HG03175 (cell line): ENCODE measurements around the gene CUZD1.
"Not testable (repeated sequence)": the region's sequence is repeated elsewhere in the genome, so short reads cannot be mapped to it uniquely, and the experiment has no call there.

Experiments
- ATAC-seq: cut with Tn5 transposase; IDR thresholded peaks from one replicate; pipeline ENCODE4 v1.9.1; 2021; ENCODE audit warnings: mild to moderate bottlenecking, moderate library complexity; ENCODE audit not compliant: unreplicated experiment

The CUZD1 gene, protein sequence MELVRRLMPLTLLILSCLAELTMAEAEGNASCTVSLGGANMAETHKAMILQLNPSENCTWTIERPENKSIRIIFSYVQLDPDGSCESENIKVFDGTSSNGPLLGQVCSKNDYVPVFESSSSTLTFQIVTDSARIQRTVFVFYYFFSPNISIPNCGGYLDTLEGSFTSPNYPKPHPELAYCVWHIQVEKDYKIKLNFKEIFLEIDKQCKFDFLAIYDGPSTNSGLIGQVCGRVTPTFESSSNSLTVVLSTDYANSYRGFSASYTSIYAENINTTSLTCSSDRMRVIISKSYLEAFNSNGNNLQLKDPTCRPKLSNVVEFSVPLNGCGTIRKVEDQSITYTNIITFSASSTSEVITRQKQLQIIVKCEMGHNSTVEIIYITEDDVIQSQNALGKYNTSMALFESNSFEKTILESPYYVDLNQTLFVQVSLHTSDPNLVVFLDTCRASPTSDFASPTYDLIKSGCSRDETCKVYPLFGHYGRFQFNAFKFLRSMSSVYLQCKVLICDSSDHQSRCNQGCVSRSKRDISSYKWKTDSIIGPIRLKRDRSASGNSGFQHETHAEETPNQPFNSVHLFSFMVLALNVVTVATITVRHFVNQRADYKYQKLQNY

DNA sequence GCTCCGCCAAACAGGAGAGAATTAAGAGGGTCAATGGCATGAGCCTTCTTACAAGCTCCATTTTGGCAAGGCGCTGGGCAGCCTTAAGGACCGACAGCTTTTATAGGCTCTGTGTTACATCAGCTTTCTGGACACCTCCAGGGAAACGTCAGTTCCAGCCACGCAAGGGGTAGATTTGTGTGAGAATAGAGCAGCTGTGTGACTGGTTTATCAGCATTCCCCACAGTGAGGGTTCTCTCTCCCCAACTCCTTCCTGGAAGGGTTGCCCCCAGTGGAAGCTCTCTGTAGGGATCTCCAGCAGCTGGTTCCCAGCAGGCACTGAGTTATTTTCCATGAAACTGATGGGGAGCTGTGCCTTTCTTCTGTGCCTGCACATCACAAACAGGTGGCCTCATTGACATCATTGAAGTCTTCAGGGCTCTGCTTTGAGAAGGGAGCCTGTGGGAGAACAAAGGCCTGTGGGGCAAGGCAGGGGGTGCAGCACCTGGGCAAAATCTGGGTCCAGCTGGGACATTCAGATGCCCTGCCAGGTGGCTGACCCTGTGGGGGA is at the start of gene CUZD1:
CUZD1 (minus strand) TSS at position 75 of the 550 bp plus-strand sequence; CDS start at position 61, 14 bp downstream.
- no peak for ATAC-seq

DNA sequence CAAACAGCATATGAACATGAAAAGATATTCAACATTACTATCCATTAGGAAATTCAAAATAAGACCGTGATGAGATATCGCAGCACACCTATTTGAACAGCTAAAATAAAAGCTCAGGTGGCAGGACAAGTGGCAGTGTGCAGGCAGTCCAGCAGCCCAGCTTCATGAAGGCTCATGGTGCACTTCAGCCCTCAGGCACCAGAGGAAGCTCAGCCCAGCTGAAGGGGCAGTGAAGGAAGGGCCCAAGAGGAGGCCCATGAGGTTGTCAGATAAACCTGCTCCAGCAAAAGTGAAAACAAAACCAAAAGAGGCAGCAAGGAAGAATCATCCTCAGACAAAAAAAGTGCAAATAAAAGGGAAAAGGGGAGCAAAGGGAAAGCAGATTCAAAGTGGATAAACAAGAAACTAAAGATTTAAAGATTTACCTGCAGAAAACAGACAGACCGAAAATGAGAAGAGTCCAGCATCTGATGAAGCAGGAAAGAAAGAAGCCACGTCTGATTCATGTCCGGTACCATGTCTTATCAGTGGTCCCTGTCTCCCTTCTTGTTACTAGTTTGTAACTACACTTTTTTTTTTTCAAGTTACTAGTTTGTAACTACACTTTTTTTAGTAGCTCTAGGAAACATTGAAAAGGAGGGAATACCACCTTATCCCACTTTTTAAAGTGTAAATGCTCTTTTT is 48.7 kb upstream of the CUZD1 start:
- ATAC-seq: no peak

DNA sequence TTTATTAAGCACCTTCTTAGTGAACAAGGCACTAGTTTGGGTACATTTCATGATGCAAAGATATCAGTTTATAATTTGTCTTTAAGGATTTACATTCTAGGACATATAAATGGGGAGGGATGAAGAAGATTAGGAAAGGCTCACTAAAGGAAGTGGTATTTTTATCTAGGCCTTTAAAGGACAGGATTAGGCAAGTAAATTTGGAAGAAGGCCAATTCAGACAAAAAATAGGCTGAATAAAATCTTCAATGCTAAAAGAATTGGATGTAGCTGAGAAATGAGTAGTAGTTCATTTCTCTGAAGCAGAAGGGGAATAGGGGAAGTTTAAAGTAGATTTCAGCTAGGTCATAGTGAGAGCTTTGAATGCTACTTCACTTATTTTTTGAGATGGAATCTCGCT is 38.5 kb upstream of the CUZD1 start:
- no peak for ATAC-seq

DNA sequence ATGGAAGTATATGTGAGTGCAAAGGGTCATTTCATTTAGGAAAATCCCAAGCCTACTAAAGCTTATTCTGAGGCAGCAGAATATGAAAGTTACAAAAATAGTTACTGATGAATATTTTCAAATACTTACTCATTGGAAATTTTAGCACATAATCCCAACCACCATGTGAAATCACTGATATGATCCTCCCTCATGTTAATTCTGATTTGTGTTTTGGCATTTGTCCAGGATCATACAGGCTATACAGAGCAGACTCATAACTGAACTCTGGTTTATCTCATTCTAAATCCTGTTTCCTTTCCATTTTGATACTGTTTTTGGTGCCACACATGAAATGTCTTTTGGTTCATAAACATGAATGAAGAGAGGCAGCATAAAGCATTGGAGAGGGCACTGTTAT is 37.1 kb upstream of the CUZD1 start:
- ATAC-seq: no peak

DNA sequence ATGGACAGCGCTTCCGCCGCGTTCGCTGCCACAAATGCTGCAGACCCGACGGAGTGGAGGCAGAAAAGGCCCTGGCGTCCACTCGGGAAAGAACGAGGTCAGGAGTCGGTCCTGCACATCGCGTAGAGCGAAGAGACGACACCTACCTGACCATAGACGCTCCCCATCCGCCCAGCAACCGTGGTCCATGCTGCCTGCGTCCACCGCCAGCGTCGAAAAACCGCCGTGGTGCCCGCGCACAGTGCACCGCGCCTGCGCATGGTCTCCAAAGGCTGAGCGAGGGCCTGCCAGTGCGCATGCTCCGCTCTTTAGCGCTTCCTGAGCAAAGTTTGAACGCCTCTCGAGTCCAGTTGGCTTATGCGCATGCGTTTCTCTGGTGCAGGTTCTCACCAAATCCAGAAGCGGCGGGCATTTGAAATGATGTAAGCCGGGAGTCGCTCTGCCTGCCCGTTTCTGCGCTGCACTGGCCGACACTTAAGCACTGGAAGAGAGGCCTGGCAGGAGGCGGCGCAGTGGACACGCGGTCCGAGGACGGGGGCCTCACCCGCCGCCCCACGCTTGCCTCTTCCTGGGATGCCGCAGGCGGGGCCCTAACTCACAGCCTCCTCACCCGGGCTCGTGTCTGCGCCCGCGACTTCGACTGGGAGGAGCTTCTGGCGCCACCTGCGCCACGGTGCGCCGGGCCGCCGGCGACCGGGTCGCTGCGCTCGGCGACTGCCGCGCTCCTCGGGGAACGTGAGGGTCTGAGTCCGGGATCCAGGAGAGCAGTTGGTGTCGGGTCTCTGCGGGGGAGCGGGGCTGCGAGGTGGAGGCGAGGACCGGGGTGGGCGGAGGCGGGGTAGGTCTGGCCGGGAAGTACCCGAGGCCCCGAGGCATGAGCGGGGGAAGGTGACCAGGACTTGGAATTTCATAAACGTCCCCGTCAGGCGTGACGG is 33.9 kb upstream of the CUZD1 start, which contains the start of gene FAM24B:
FAM24B (minus strand) TSS at position 243 of the 935 bp plus-strand sequence. CDS start 29,066 bp downstream, outside the sequence.
- peak; percentile 81 for ATAC-seq

DNA sequence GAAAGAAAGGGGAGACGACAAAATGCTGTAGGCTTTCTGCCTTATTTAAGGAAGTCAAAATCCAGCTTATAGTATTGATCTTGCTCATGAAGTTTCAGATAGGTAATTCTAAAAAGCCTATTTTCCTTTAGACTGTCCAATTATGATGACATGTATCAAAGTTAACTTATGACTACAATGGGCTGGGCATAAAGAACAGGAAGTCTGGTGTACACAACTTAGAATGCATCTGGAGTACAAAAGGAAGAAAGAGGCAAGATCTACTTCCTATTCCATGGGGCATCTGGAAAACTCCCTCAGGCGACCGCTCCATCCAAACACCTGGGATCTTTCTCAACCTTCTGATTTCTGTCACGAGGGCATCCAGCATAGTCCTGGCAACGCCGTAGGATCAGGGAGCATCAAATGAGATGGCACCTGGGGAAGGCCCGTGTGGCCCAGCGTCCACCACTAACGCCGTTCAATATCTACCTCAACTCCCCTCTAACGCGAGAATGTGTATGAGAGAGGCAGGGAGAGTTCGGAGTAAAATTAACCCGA is 33.2 kb upstream of the CUZD1 start:
- ATAC-seq: peak; percentile 19

DNA sequence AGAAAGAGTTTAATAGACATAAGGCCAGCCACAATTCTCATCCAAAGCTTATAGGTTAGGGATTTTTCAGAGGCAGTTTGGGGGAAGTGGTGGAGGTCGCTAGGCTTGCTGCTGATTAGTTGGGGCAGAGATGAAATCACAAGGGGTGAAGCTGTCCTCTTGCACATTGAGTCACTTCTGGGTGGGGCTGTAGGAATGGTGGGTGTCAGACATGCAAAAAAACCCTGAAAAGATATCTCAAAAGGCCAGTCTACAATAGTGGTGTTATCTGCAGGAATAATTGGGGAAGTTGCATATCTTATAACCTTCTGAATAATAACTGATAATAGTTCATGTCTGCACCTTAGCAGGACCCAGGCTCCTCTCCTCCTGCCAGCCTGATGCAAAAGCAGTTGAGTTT is 31.6 kb upstream of the CUZD1 start:
- no peak for ATAC-seq

DNA sequence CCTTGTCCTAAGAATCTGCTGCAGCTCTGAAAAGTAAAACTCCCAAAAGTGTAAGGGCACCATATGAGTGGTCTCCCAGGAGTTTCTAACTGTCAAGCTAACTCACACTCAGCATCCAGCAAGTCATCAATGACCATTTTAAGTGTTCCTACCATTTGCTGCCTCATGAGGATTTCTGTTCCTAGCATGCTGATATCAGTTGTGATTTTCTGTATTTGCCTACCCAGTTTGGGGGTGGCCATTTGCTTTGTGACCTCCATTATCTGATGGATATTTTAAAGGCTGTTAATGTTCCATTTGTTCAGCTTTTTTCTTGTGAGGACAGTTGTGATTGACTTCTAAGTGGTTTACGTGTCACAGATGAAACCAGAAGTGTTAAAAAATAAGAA is 30.8 kb upstream of the CUZD1 start:
- ATAC-seq: no peak

DNA sequence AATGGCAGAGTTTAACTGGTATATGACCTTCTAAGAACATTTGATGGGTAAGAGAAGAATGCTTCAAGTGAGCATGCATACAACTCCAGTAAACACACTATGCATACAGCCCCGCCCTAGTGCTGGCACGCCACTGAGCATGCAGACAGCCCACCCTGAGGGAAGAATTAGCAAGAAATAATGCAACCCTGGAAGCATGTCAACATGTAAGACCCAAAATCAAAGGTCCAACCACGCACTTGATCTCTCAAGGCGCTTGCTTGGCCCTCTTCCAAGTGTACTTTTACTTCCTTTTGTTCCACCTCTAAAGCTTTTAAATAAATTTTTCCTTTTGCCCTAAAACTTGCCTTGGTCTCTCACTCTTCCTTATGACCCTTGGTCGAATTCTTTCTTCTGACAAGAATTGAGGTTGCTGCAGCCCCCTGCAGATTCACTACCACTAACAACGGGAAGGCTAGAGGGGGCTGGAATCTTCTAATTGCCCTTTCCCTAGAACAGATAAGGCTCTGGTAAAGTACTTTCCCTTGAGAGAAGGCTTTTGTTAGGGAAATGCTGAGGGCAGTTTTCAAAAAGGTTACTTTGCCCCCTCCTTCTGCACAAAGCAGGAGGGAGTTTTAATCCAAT is 30.3 kb upstream of the CUZD1 start:
- ATAC-seq: no peak

DNA sequence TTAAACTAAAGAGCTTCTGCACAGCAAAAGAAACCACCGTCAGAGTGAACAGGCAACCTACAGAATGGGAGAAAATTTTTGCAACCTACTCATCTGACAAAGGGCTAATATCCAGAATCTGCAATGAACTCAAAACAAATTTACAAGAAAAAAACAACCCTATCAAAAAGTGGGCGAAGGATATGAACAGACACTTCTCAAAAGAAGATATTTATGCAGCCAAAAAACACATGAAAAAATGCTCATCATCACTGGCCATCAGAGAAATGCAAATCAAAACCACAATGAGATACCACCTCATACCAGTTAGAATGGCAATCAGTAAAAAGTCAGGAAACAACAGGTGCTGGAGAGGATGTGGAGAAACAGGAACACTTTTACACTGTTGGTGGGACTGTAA is 26.3 kb upstream of the CUZD1 start:
- ATAC-seq: not testable (repeated sequence)

DNA sequence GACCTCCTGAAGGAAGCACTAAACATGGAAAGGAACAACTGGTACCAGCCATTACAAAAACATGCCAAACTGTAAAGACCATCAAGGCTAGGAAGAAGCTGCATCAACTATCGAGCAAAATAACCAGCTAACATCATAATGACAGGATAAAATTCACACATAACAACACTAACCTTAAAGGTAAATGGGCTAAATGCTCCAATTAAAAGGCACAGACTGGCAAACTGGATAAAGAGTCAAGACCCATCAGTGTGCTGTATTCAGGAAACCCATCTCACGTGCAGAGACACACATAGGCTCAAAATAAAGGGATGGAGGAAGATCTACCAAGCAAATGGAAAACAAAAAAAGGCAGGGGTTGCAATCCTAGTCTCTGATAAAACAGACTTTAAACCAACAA is 23.1 kb upstream of the CUZD1 start:
- not testable (repeated sequence) for ATAC-seq

DNA sequence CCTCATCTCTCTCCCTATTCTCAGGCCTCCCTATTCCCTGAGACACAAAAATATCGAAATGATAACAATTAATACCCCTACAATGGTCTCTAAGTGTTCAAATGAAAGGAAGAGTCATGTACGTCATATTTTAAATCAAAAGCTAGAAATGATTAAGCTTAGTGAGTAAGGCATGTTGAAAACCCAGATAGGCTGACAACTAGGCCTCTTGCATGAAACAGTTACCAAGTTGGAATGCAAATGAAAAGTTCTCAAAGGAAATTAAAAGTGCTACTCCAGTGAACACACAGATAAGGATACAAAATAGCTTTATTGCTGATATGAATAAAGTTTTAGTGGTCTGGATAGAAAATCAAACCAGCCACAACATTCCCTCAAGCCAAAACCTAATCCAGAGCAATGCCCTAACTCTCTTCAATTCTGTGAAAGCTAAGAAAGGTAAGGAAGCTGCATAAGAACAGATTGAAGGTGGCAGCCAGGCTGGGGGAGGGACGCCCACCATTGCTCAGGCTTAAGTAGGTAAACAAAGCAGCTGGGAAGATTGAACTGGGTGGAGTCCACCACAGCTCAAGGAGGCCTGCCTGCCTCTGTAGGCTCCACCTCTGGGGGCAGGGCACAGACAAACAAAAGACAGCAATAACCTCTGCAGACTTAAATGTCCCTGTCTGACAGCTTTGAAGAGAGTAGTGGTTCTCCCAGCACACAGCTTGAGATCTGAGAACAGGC is 21.3 kb upstream of the CUZD1 start:
- ATAC-seq: not testable (repeated sequence)

DNA sequence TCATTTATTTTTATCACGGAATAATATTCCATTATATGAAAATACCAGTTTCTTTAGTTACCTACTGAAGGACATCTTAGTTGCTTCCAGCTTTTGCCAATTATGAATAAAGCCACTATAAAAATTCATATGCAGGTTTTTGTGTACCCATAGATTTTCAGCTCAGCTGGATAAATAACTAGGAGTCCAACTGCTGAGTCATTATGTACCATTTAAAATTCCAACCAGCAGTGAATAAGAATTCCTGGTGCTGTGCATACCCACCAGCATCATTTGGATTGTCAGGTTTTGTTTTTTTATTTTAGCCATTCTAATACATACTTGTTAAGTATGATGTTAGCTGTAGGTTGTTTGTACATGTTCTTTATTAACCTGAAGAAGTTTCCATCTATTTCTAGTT is 19.2 kb upstream of the CUZD1 start:
- no peak for ATAC-seq

DNA sequence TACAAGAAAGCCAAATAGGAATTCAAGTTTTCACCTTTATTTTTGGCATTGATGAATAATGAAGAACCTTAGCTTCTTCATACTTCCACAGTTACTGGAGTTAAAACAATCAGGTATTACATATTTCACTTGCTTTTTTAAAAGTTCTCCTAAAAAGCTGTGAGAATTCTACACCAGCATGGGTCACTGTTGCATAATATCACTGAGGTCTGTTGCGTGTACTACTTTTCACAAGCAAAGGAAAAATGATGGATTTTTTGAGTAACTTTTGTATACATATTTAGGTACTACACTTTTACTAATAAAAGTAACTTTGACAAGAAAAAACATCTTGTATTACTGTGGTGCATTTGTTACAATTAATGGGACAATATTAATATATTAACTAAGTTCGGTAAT is 18.5 kb upstream of the CUZD1 start:
- ATAC-seq: no peak

DNA sequence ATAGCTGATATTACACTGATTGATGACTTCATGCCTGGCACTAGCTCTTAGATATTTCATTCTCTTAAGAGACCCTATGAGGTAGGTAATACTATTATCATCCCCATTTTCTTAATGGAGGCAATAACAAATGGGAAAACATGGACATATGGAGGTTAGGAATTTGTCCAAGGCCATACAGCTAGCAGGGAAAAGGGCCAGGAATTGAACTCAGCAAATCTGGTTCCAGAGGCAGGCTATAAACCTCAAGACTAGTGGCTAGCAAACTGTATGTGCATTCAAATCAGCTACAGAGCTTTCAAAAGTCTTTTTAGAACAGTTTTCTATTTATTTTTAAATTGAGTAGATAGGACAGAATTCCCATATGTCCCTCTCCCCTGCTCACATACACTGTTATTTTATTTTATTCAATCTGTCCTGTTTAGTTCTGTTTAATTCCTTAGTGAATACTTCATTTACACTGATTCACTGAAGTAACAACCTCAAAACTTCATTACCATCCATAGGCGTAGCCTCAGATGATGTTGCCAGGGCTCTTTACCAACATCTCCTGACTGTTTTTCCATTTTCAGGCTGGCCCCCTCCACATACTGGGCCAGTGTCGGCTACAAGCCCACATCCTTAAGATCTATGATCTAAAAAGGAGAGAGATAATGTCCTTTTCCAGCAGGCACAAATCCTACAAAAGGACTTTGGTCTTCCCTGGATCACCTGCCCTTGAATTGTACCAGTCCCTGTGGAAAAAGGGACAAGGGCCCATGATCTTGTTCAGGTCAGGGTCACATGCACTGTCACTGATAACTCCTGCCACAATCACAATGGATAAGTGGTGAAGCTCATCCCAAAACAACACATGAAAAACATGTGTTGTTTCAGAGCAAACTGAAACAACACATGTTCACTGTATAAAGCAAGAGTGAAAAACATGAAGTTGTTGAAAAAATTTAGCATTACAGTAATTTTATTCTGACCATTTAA is 17.8 kb upstream of the CUZD1 start:
- ATAC-seq: no peak

DNA sequence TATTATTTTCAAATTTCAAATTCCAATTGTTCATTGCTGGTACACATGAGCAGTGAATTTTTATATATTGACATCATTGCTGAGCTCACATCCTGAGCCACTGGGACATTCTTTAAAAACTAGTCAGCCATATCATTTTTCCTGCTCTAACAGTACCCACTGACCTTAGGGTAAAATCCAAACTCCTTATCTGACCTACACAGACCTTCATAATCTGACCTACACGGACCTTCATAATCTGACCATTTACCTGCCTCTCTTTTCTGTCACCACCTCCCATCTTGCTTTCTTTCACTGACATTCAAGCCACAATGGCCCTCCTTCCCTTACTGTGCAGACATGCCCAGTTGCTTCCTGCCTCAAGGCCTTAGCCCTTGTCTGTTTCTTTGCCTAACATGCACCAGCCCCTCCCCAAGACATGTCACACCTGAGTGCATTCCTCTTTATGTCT is 16.1 kb upstream of the CUZD1 start:
- ATAC-seq: no peak

DNA sequence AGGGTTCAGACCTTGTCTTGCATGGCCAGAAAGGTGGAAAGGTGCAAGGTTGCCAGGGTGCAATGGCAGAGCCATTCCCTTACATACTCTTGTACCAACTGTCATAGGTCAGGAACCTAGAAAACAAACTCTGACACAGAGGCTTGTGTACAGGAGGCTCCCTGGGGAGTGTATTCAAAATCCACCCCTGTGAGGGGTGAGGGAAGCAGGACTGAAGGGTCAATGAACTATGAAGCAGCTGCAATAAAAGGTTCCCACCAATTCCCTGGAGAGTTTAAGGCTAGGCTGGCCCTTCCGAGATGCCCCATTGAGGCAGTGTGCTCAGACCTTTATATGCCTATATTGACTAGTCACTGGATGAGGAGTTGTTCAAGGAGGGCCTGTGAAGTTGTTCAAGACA is 13.9 kb upstream of the CUZD1 start:
- no peak for ATAC-seq

DNA sequence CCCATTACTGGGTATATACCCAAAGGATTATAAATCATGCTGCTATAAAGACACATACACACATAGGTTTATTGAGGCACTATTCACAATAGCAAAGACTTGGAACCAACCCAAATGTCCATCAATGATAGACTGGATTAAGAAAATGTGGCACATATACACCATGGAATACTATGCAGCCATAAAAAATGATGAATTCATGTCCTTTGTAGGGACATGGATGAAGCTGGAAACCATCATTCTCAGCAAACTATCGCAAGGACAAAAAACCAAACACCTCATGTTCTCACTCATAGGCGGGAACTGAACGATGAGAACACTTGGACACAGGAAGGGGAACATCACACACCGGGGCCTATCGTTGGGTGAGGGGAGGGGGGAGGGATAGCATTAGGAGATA is 12.4 kb upstream of the CUZD1 start:
- not testable (repeated sequence) for ATAC-seq
